Epithelial cell of esophagus (primary cell): Measurements from ENCODE around the gene FBXL13.
A peak's percentile ranks its signal among the peaks of the same experiment; 100 is the strongest.
"Not testable (repeated sequence)": the region's sequence is repeated elsewhere in the genome, so short reads cannot be mapped to it uniquely, and the experiment has no call there.

Experiments used
- DNase-seq: peaks from one replicate; pipeline ENCODE4 v3.0.0; 2010; ENCODE audit warnings: low read depth
- H3K4me3 ChIP-seq: 2 replicates; pipeline ENCODE4 v1.5.1; 2011; ENCODE audit warnings: mild to moderate bottlenecking, low read length, control low read depth
- CTCF ChIP-seq: IDR thresholded peaks from 2 replicates; pipeline ENCODE4 v1.5.1; 2011; ENCODE audit warnings: low read depth, mild to moderate bottlenecking, low read length, control low read depth, inconsistent platforms; ENCODE audit not compliant: insufficient read depth; ENCODE audit errors: missing control alignments

Gene FBXL13

GRCh38 chr7:103051519-103051918 lies 23.1 kb downstream of the FBXL13 start:
- no peak overlapping the region for H3K4me3 ChIP-seq
- TF ChIP-seq CTCF = no peak
- no peak for DNase-seq

GRCh38 chr7:103048833-103049232 lies 25.8 kb downstream of the FBXL13 start:
- no peak for DNase-seq
- TF ChIP-seq CTCF = no peak
- H3K4me3 ChIP-seq = no peak overlapping the region

GRCh38 chr7:103041815-103042214 lies 32.8 kb downstream of the FBXL13 start:
- DNase-seq, H3K4me3 ChIP-seq: not testable (repeated sequence)

- H3K4me3 ChIP-seq = not testable (repeated sequence)
- DNase-seq = peak; percentile 51
These were observed 36.5 kb downstream of the FBXL13 start for GRCh38 chr7:103037823-103038739.

GRCh38 chr7:103037476-103037822 lies 37.1 kb downstream of the FBXL13 start:
- TF ChIP-seq CTCF = no peak
- H3K4me3 ChIP-seq = no peak overlapping the region
- DNase-seq = no peak

- not testable (repeated sequence) for H3K4me3 ChIP-seq, DNase-seq
These were observed 40.3 kb downstream of the FBXL13 start for GRCh38 chr7:103034318-103034717.

- H3K4me3 ChIP-seq = no peak overlapping the region
- TF ChIP-seq CTCF = no peak
- no peak for DNase-seq
These were observed 42.8 kb downstream of the FBXL13 start for GRCh38 chr7:103031781-103032180.

- TF ChIP-seq CTCF = no peak
- H3K4me3 ChIP-seq = no peak overlapping the region
- no peak for DNase-seq
These were observed 43.6 kb downstream of the FBXL13 start for GRCh38 chr7:103031024-103031423.
